Activated T-helper 1 cell treated with anti-CD3 and anti-CD28 coated beads, Interleukin-12 subunit alpha, Interleukin-12 subunit beta, Interleukin-2, Interleukin-4 antibody, amounts not matched to agents 30 ng/mL and 10 ng/mL and 1 ng/mL, durations not matched to agents 14 hours and 24 hours and 36 hours (primary cell): Measurements from ENCODE around the gene NLGN1. TPM values are rescaled to one million over a fixed set of nuclear protein-coding genes. Genes with fewer than 3 reads are reported as not detected.

Source experiments
- DNase-seq: peaks from one replicate; pipeline ENCODE4 v3.0.0; 2021; ENCODE audit warnings: low spot score
- H3K27ac Mint-ChIP-seq: one replicate; pipeline ENCODE4 v1.8.0; 2021; ENCODE audit warnings: mild to moderate bottlenecking, mixed read lengths
- H3K27me3 Mint-ChIP-seq: one replicate; pipeline ENCODE4 v1.8.0; 2022; ENCODE audit warnings: mild to moderate bottlenecking, moderate library complexity, mixed read lengths; ENCODE audit not compliant: insufficient read depth
- H3K36me3 Mint-ChIP-seq: one replicate; pipeline ENCODE4 v1.8.0; 2021; ENCODE audit warnings: low read depth, mixed read lengths
- H3K4me1 Mint-ChIP-seq: one replicate; pipeline ENCODE4 v1.8.0; 2021; ENCODE audit warnings: low read depth, mixed read lengths
- H3K4me3 Mint-ChIP-seq: one replicate; pipeline ENCODE4 v1.8.0; 2021; ENCODE audit warnings: mild to moderate bottlenecking, moderate library complexity, mixed read lengths
- H3K9me3 Mint-ChIP-seq: one replicate; pipeline ENCODE4 v1.8.0; 2021; ENCODE audit warnings: mixed read lengths
- intact Hi-C: fragments of 100-400 bp; cut with micrococcal nuclease; formaldehyde crosslinking; loops from one replicate; pipeline ENCODE4 v1.15.1; 2024
- total RNA-seq: library from RNA; stranded (reverse); gene quantifications from 2 replicates; pipeline ENCODE4 v1.2.3, GENCODE V29; 2022

The NLGN1 gene
- total RNA-seq, 1 donor from 2014 or later = not detected

GRCh38 chr3:173785004-173785403 is 387.5 kb downstream of the NLGN1 start:
- Mint-ChIP-seq H3K36me3 (no peaks in the 10 kb centered on the region), H3K9me3 (no peaks in the 10 kb centered on the region), H3K4me1 (no peaks in the 10 kb centered on the region), H3K27ac (no peak overlapping the region), H3K27me3 (no peaks in the 10 kb centered on the region), H3K4me3 (no peak overlapping the region)
- intact Hi-C loops = no loop called here
- no peak for DNase-seq

- no peak overlapping the region for H3K4me3 Mint-ChIP-seq
- H3K27ac Mint-ChIP-seq = no peak overlapping the region
- no peaks in the 10 kb centered on the region for H3K36me3 Mint-ChIP-seq
- no peaks in the 10 kb centered on the region for H3K4me1 Mint-ChIP-seq
- no peaks in the 10 kb centered on the region for H3K27me3 Mint-ChIP-seq
- H3K9me3 Mint-ChIP-seq = no peaks in the 10 kb centered on the region
- DNase-seq = no peak
- intact Hi-C loops = no loop called here
These were observed 392.1 kb downstream of the NLGN1 start for GRCh38 chr3:173789530-173790162.

GRCh38 chr3:173793963-173794362 is 396.4 kb downstream of the NLGN1 start:
- Mint-ChIP-seq H3K9me3 (no peaks in the 10 kb centered on the region), H3K27me3 (no peaks in the 10 kb centered on the region), H3K36me3 (no peaks in the 10 kb centered on the region), H3K27ac (no peak overlapping the region), H3K4me3 (no peak overlapping the region), H3K4me1 (no peaks in the 10 kb centered on the region)
- no peak for DNase-seq
- intact Hi-C loops = no loop called here

DNA sequence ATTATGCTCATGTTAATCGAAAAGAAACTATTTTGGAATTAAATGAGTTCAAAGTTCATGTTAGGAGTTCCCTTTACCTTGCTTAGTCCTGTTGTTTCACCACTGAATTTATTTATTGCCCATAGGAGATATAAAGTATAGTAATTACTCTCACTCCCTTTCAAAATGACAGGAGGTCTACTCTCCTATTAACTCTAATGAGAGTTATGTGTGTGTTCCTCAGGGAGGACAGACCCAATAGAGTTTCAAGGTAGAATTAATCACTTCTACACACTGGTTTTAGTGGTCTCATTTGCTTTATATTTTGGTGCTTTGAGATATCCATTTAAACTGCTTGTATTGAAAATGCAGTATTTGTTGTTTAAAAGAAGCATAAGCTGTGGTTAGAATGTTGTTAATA is 398.9 kb downstream of the NLGN1 start:
- H3K27ac Mint-ChIP-seq = no peak overlapping the region
- DNase-seq = no peak
- H3K9me3 Mint-ChIP-seq = no peaks in the 10 kb centered on the region
- no peaks in the 10 kb centered on the region for H3K4me1 Mint-ChIP-seq
- no peaks in the 10 kb centered on the region for H3K36me3 Mint-ChIP-seq
- intact Hi-C loops = no loop called here
- H3K4me3 Mint-ChIP-seq = no peak overlapping the region
- no peaks in the 10 kb centered on the region for H3K27me3 Mint-ChIP-seq

GRCh38 chr3:173796890-173797289 is 399.3 kb downstream of the NLGN1 start:
- DNase-seq = no peak
- Mint-ChIP-seq H3K27ac (no peak overlapping the region), H3K36me3 (no peaks in the 10 kb centered on the region), H3K4me3 (no peak overlapping the region), H3K4me1 (no peaks in the 10 kb centered on the region), H3K9me3 (no peaks in the 10 kb centered on the region), H3K27me3 (no peaks in the 10 kb centered on the region)
- intact Hi-C loops = no loop called here

GRCh38 chr3:173799060-173799816 is 401.7 kb downstream of the NLGN1 start:
- intact Hi-C loops = no loop called here
- Mint-ChIP-seq H3K27me3 (no peaks in the 10 kb centered on the region), H3K36me3 (no peaks in the 10 kb centered on the region), H3K4me3 (no peak overlapping the region), H3K4me1 (no peaks in the 10 kb centered on the region), H3K9me3 (no peaks in the 10 kb centered on the region), H3K27ac (no peak overlapping the region)
- no peak for DNase-seq

GRCh38 chr3:173800154-173800553 is 402.6 kb downstream of the NLGN1 start:
- H3K9me3 Mint-ChIP-seq = no peaks in the 10 kb centered on the region

DNA sequence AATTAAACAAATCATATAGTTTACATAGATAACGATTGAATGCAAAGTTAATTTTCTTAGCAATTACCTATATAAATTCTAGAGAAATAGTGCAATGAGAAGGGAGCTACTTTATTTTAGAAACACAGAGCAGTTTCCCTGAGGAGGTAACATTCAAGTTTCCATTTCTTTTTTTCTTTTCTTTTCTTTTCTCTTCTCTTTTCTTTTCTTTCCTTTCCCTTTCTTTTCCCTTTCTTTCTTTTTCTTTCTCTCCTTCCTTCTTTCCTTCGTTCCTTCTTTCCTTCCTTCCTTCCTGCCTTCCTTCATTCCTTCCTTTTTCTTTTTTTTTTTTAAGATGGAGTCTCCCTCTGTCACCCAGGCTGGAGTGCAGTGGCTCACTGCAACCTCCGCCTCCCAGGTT is 417.3 kb downstream of the NLGN1 start:
- no peaks in the 10 kb centered on the region for H3K9me3 Mint-ChIP-seq
- no peak overlapping the region for H3K4me3 Mint-ChIP-seq
- H3K27me3 Mint-ChIP-seq = no peaks in the 10 kb centered on the region
- H3K27ac Mint-ChIP-seq = no peak overlapping the region
- no peaks in the 10 kb centered on the region for H3K36me3 Mint-ChIP-seq
- DNase-seq = no peak
- no peaks in the 10 kb centered on the region for H3K4me1 Mint-ChIP-seq
- intact Hi-C loops = no loop called here

More at GRCh38 chr3:173800154-173800553, 402.6 kb downstream of the NLGN1 start:
- H3K4me3 Mint-ChIP-seq = no peak overlapping the region
- no peaks in the 10 kb centered on the region for H3K4me1 Mint-ChIP-seq
- DNase-seq = no peak
- H3K36me3 Mint-ChIP-seq = no peaks in the 10 kb centered on the region
- H3K27ac Mint-ChIP-seq = no peak overlapping the region
- intact Hi-C loops = no loop called here
- H3K27me3 Mint-ChIP-seq = no peaks in the 10 kb centered on the region

DNA sequence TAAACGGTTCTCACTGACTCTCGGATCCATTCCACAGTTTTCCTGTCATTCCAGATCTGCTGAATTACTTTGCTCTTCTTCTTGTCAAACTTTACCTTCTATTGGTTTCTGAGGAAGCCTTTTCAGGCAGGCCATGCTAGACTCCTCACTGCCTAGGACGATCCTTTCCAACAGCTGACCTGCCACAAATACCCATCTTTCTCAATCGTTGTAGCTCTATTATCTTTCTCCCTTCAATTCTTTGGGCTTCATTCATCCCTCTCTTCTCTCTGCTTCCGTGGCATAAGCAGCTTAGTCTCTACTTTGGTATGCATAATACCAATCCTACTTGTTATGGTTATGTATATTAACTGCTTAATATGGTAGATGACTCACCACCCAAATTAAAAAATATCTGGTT is 421.8 kb downstream of the NLGN1 start:
- Mint-ChIP-seq H3K36me3 (no peaks in the 10 kb centered on the region), H3K4me1 (no peaks in the 10 kb centered on the region), H3K27me3 (no peaks in the 10 kb centered on the region), H3K4me3 (no peak overlapping the region), H3K9me3 (no peaks in the 10 kb centered on the region), H3K27ac (no peak overlapping the region)
- intact Hi-C loops = no loop called here
- DNase-seq = no peak

- Mint-ChIP-seq H3K27me3 (no peaks in the 10 kb centered on the region), H3K4me3 (no peak overlapping the region)
- no peak for DNase-seq
These were observed 426.4 kb downstream of the NLGN1 start for GRCh38 chr3:173823911-173824460.

DNA sequence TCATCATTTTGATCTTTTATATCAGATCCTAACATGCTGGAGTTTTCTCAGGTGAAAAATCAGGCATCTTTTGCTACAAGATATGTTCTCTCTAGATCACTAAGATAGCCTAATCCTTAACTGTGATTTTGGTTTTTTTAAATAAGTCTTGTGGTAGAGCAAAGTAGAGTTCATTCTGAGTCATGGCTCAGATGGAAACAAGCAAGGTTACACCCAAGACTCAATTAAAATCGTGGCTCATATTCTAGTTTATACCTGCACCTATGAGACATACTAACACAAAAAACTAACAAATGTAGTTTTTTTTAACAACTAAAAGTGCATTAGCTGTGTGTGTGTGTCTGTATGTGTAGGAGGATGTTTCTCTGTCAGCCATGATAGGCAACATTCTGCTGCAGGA is 428.2 kb downstream of the NLGN1 start:
- DNase-seq = no peak
- intact Hi-C loops = no loop called here
- H3K4me3 Mint-ChIP-seq = no peak overlapping the region
- no peaks in the 10 kb centered on the region for H3K36me3 Mint-ChIP-seq
- no peaks in the 10 kb centered on the region for H3K27me3 Mint-ChIP-seq
- no peak overlapping the region for H3K27ac Mint-ChIP-seq
- H3K4me1 Mint-ChIP-seq = no peaks in the 10 kb centered on the region
- no peaks in the 10 kb centered on the region for H3K9me3 Mint-ChIP-seq

More at GRCh38 chr3:173823911-173824460, 426.4 kb downstream of the NLGN1 start:
- Mint-ChIP-seq H3K9me3 (no peaks in the 10 kb centered on the region), H3K27ac (no peak overlapping the region), H3K4me1 (no peaks in the 10 kb centered on the region), H3K36me3 (no peaks in the 10 kb centered on the region)
- intact Hi-C loops = no loop called here

DNA sequence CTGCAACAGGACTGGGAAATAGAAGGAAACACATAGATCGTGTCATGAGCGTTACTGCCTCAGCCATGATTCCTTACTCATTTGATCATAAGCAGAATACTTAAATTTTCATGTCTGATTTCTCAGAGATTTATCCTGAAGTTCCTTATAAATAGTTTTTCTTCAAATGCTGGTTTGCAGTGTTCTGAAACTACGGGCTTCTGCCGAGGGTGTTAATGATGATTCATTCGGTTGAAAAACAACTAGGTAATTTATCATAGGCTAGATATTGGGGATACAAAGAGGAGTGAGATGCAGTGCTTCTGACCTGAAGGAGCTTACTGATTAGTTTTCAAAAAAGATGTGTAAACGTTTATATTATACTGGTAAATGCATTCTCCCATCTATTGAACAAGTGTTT is 428.9 kb downstream of the NLGN1 start:
- Mint-ChIP-seq H3K27ac (no peak overlapping the region), H3K36me3 (no peaks in the 10 kb centered on the region), H3K4me1 (no peaks in the 10 kb centered on the region), H3K27me3 (no peaks in the 10 kb centered on the region), H3K4me3 (no peak overlapping the region), H3K9me3 (no peaks in the 10 kb centered on the region)
- intact Hi-C loops = no loop called here
- DNase-seq = no peak

GRCh38 chr3:173826901-173827609 is 429.5 kb downstream of the NLGN1 start:
- Mint-ChIP-seq H3K4me1 (no peaks in the 10 kb centered on the region), H3K4me3 (no peak overlapping the region), H3K9me3 (no peaks in the 10 kb centered on the region), H3K27me3 (no peaks in the 10 kb centered on the region), H3K36me3 (no peaks in the 10 kb centered on the region), H3K27ac (no peak overlapping the region)
- intact Hi-C loops = no loop called here
- no peak for DNase-seq
